ENCODE data around the gene CD300LF. TPM values are rescaled to one million over a fixed set of nuclear protein-coding genes. Genes with fewer than 3 reads are reported as not detected.
A peak's percentile ranks its signal among the peaks of the same experiment; 100 is the strongest.

CD300LF gene
- total RNA-seq, 2 donors from 2014 or later: 2.2 TPM; not detected in 1

DNA sequence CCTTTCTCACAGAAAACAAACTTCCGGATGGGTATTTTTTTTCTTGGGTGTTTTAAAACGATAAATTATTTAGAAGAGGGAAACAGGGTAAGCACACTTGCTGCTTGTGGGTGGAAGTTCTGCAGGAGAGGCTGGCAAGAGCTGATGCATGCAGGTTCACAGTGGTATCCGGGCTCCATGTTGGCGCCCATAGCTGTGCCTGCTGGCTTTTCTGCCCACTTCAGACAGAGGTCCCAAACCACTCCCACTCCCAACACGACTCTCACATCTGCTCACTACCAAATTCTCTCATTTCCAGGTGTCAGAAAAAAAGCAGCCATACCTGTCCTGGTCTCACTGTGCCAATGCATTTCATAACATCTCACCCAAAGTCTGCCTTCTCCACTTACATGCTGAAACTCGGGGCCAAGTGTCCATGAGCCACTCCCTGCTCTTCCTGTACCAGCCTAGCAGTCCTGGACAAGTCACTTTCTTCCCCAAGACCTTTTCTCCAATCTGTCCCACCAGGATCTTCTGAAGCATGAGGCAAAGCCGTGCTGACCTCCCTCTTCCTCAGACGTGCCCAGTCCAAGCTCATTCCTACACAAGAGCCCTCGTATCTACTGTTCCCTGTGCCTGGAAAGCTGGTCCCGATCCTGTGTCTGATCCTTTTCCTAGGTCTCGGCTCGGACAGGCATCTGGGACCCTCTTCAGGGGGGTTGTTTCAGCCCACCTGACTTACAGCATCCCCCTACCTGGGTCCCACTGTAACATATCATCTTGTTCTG lies 1.5 kb downstream of the CD300LF start:
- H3K27me3 Mint-ChIP-seq: peaks cover 12 to 17% of the 10 kb centered on the region in 2 donors
- no peak overlapping the region for H3K27ac Mint-ChIP-seq
- H3K36me3 Mint-ChIP-seq: no peaks in the 10 kb centered on the region
- DNase-seq (ENCODE audit: low spot score) (no peak), ATAC-seq (no peak)
- H3K4me3 Mint-ChIP-seq: peak overlapping the region; percentile 4
- H3K4me1 Mint-ChIP-seq (ENCODE audit: low read depth in 2 of 2): peaks cover 14 to 30% of the 10 kb centered on the region in 2 donors
- H3K9me3 Mint-ChIP-seq: no peaks in the 10 kb centered on the region

DNA sequence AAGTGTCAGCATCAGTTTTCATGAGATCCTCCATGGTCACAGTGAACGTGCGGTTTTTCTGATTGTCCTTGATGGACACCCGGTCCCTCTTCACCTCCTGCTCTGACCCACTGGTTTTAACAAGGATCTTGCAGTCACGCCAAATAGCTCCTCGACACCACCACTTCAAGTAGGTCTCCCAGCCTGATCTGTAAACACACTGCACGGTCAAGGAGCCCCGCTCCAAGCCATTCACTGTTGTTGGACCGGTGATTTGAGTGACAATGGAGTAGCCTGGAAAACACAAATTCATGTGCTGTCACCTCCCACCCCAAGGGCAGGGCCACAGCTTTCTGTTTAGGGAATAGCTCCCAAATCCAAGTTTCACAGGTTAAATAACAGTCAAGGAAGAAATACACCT lies 8.2 kb downstream of the CD300LF start:
- no peaks in the 10 kb centered on the region for H3K36me3 Mint-ChIP-seq
- no peaks in the 10 kb centered on the region for H3K4me1 Mint-ChIP-seq (ENCODE audit: low read depth in 2 of 2)
- H3K27ac Mint-ChIP-seq: no peak overlapping the region
- ATAC-seq: no peak
- H3K4me3 Mint-ChIP-seq: no peak overlapping the region
- H3K27me3 Mint-ChIP-seq: peaks cover 0 to 2% of the 10 kb centered on the region in 2 donors
- no peaks in the 10 kb centered on the region for H3K9me3 Mint-ChIP-seq
- no peak for DNase-seq (ENCODE audit: low spot score)

DNA sequence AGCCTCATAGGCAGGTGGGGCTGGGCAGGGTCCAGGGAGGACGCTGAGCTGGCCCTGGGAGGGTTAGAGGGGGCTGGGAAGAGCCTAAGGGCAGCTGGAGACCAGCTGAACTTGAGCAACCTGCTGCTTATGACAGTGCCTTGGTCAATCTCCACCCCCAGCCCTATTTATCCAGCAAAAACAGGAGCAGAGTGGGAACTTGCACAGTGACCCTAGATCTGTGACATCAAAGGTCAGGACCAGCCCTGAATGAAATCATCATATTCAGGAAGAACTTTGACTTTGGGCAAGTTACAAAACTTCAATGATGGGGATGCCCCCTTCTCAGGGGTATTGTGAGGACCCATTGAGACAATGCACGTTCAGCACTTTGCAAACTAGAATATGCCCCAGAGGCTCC lies 9.4 kb downstream of the CD300LF start:
- ATAC-seq (no peak), DNase-seq (ENCODE audit: low spot score) (no peak)
- no peaks in the 10 kb centered on the region for H3K9me3 Mint-ChIP-seq
- no peaks in the 10 kb centered on the region for H3K4me1 Mint-ChIP-seq (ENCODE audit: low read depth in 2 of 2)
- H3K27me3 Mint-ChIP-seq: peaks cover 0 to 5% of the 10 kb centered on the region in 2 donors
- no peak overlapping the region for H3K4me3 Mint-ChIP-seq
- H3K36me3 Mint-ChIP-seq: no peaks in the 10 kb centered on the region
- H3K27ac Mint-ChIP-seq: no peak overlapping the region

DNA sequence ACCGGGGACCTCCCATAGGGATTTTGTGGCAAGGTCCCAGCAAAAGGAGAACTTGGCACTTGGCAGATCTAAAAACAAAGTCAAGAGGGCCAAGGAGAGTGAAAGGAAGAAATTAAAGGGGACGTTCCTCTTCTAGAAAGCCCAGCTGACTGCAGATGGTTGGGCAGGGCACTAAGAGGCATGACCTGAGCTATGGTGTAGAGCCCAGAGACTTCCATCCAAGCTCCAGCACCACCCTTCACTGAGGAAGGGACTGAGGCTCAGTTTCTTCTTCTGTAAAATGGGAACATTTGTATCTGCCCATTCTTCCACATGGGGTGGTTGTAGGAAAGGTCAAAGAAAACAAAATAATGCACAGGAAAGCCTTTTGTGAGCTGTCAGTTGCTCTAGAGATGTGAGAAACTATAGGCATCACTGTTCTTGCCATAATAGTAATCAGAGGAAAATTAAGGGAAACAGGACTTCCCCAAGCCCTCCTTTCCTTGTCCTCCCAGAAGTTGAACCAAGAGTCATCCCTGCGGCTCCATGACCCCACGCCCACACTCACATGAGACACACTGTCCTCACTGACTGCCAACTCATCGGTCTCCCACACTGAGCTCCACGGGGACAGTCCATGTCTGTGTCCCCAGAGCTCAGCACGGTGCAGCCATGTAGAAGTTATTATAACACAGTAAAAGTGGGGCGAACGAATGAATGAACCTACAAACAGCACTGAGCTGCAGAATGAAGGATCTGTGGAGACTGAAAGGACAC lies 10.4 kb downstream of the CD300LF start:
- peaks cover 0 to 5% of the 10 kb centered on the region in 2 donors for H3K27me3 Mint-ChIP-seq
- H3K4me1 Mint-ChIP-seq (ENCODE audit: low read depth in 2 of 2): no peaks in the 10 kb centered on the region
- DNase-seq (ENCODE audit: low spot score) (no peak), ATAC-seq (no peak)
- no peaks in the 10 kb centered on the region for H3K36me3 Mint-ChIP-seq
- no peak overlapping the region for H3K27ac Mint-ChIP-seq
- no peak overlapping the region for H3K4me3 Mint-ChIP-seq
- H3K9me3 Mint-ChIP-seq: no peaks in the 10 kb centered on the region

DNA sequence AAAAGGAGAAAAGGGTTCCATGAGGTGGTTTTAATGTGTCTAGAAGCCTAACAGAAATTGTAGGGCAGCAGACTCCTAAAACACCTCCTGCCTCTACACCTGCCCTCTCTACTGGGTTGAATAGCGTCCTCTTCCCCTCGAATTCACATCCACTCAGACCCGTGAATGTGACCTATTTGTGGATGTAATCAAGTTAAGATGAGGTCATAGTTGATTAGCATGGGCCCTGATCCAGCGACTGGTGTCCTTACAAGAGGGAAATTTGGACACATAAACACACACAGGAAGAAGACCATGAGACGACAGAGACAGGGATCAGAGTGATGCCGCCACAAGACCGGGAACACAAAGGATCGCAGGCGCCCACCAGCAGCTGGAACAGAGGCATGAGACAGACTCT lies 13.5 kb downstream of the CD300LF start:
- Mint-ChIP-seq H3K36me3 (no peaks in the 10 kb centered on the region), H3K9me3 (no peaks in the 10 kb centered on the region), H3K27ac (no peak overlapping the region), H3K27me3 (peaks cover 0 to 5% of the 10 kb centered on the region in 2 donors), H3K4me1 (ENCODE audit: low read depth in 2 of 2) (no peaks in the 10 kb centered on the region), H3K4me3 (no peak overlapping the region)
- ATAC-seq (no peak), DNase-seq (ENCODE audit: low spot score) (no peak)

DNA sequence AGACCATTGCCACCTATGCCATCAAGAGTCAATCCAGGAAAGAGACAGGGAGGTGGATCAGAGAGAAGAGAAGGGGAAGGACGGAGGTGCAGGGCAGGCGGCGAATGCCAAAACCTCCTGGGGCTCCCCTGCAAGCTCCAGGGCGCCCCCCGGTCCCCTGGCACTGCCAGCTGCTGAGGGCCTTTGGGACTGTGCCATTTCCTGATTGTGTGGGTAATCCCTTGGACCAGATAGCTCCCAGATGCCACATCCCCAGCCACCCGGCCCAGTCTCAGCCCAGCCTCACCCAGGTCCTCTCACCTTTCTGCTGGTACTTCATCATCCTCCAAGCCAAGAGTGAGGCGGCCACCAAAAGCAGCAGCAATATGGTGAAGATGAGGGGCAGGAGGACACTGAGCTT lies 14.7 kb downstream of the CD300LF start:
- Mint-ChIP-seq H3K4me1 (ENCODE audit: low read depth in 2 of 2) (peaks cover 2 to 5% of the 10 kb centered on the region in 2 donors), H3K9me3 (no peaks in the 10 kb centered on the region), H3K36me3 (no peaks in the 10 kb centered on the region), H3K27ac (no peak overlapping the region), H3K27me3 (peaks cover 3 to 5% of the 10 kb centered on the region in 2 donors), H3K4me3 (no peak overlapping the region)
- no peak for DNase-seq (ENCODE audit: low spot score)
- ATAC-seq: peak in 1 of 2 donors; percentile 24

DNA sequence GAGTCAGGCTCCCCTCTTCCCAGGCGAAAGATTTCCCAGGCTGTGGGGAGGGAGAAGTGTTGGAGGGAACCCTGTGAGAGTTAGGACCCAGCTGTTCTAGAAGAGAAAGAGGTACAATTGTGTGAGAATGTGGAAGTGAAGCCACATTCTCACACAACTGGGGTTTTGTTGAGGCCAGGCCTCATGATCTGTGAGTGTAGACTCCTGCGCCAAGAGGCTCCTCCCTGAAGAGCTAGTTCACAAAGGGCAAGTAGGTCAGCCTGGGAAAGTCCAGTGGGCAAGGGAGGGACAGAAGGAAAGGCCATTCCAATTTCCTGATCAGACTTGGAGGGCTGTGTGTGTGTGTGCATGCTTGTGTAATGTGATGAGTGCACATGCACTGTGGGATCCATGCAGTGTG lies 15.2 kb downstream of the CD300LF start:
- Mint-ChIP-seq H3K9me3 (no peaks in the 10 kb centered on the region), H3K27ac (no peak overlapping the region), H3K4me1 (ENCODE audit: low read depth in 2 of 2) (peaks cover 2 to 10% of the 10 kb centered on the region in 2 donors), H3K27me3 (peaks cover 5 to 9% of the 10 kb centered on the region in 2 donors), H3K4me3 (no peak overlapping the region), H3K36me3 (no peaks in the 10 kb centered on the region)
- ATAC-seq (no peak), DNase-seq (ENCODE audit: low spot score) (no peak)

DNA sequence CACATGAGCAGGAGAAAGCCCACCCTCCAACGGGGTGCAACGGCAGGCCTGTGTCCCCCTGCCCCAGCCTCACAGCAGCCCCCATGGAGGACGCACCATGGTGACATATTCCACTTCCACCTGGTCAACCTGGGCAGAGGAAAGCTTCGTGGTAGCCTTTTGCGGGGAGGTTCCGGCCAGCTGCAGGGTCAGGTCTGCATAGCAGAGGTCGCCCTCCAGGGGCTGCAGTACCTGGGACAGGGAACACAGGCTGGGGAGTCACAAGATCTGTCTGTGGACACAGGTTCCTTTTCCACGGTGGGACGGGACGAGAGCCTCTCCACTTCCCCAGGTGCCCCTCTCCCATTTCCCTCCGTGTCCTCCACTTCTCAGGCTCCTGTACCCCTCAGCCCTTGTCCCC lies 17.1 kb downstream of the CD300LF start:
- peaks cover 2 to 17% of the 10 kb centered on the region in 2 donors for H3K4me1 Mint-ChIP-seq (ENCODE audit: low read depth in 2 of 2)
- ATAC-seq (no peak), DNase-seq (ENCODE audit: low spot score) (no peak)
- H3K36me3 Mint-ChIP-seq: no peaks in the 10 kb centered on the region
- H3K27ac Mint-ChIP-seq: no peak overlapping the region
- no peaks in the 10 kb centered on the region for H3K9me3 Mint-ChIP-seq
- no peak overlapping the region for H3K4me3 Mint-ChIP-seq
- peaks cover 9% of the 10 kb centered on the region in 2 donors for H3K27me3 Mint-ChIP-seq

DNA sequence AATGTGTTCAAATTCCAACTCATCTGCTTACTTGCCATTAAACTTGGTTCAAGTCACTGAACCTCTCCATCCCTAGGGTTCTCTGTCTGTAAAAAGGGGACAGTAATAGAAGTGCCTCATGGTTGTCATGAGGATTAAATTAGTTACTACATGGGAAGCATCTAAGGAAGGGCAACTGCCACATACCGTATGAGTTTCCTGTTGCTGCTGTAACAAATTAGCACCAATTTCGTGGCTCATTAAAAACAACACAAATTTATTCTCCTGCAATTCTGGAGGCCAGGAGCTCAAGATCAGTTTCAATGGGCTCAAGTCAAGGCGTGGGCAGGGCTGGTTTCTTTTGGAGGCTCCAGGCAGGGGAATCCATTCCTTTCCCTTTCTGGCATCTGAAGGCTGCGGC lies 18.6 kb downstream of the CD300LF start:
- Mint-ChIP-seq H3K4me1 (ENCODE audit: low read depth in 2 of 2) (peaks cover 8 to 25% of the 10 kb centered on the region in 2 donors), H3K36me3 (no peaks in the 10 kb centered on the region)

DNA sequence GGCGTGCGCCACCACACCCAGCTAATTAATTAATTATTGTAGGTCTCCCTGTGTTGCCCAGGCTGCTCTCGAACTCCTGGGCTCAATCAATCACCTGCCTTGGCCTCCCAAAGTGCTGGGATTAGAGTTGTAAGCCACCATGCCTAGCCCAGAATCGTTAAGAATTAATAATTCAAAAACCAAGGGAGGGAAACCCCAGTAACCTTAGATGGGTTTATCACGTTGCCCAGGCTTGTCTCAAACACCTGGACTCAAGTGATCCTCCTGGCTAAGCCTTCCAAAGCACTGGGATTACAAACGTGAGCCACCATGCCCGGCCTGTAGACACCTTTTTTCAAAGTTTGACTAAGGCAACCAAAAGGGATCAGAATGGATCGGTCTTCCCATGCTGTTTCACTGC lies 21.6 kb downstream of the CD300LF start:
- no peak for ATAC-seq
- Mint-ChIP-seq H3K9me3 (no peaks in the 10 kb centered on the region), H3K4me1 (ENCODE audit: low read depth in 2 of 2) (peaks cover 12 to 32% of the 10 kb centered on the region in 2 donors), H3K27ac (peak overlapping the region in 1 of 2 donors; percentile 39), H3K27me3 (peaks cover 3 to 9% of the 10 kb centered on the region in 2 donors), H3K4me3 (no peak overlapping the region), H3K36me3 (no peaks in the 10 kb centered on the region)
- DNase-seq (ENCODE audit: low spot score): no peak

More for the DNA sequence above, 18.6 kb downstream of the CD300LF start:
- no peaks in the 10 kb centered on the region for H3K9me3 Mint-ChIP-seq
- ATAC-seq: no peak
- peak overlapping the region in 1 of 2 donors; percentile 16 for H3K27ac Mint-ChIP-seq
- H3K4me3 Mint-ChIP-seq: no peak overlapping the region
- peaks cover 7 to 9% of the 10 kb centered on the region in 2 donors for H3K27me3 Mint-ChIP-seq
- no peak for DNase-seq (ENCODE audit: low spot score)

DNA sequence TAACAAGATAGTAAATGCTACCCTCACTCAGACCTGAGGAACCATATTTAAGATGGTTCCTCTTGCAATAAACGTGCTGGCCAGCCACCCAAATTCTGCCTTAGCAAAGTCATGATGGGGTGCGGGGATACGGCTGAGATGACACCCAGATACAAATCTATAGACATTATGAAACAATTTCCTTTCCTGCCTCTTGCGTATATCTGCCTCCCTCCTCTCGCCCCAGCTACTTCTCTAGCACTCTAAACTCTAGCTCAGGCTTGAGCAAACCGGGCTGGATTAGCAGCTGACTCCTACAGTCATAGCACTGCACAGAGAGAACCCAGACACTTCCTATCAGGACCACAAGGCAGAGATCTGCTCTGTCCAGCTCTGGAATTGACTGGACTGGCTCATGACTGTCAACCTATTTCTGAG lies 22.3 kb downstream of the CD300LF start:
- peaks cover 12 to 32% of the 10 kb centered on the region in 2 donors for H3K4me1 Mint-ChIP-seq (ENCODE audit: low read depth in 2 of 2)
- peak; percentile 85 to 91 for ATAC-seq
- H3K9me3 Mint-ChIP-seq: no peaks in the 10 kb centered on the region
- DNase-seq (ENCODE audit: low spot score): no peak
- H3K27ac Mint-ChIP-seq: peak overlapping the region in 1 of 2 donors; percentile 39
- peaks cover 3 to 9% of the 10 kb centered on the region in 2 donors for H3K27me3 Mint-ChIP-seq
- H3K4me3 Mint-ChIP-seq: no peak overlapping the region
- no peaks in the 10 kb centered on the region for H3K36me3 Mint-ChIP-seq

DNA sequence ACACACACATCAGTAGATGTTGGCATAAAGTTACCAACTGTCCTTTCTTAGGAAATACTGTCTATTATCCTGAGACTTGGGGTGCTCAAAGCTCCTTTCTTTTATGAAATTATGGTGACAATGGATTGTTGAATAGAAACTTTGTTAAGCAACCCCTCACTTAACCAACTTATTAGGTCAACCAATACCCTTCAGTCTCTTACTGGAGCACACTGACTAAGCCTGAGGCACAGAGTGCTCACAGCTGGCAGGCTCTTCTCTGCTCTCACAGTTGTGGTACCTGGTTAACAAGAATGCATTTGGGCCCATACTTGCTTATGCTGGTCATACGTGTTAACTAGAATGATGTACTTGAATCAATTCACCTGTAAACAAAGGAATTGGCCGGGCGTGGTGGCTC lies 24.8 kb downstream of the CD300LF start:
- peaks cover 10 to 26% of the 10 kb centered on the region in 2 donors for H3K4me1 Mint-ChIP-seq (ENCODE audit: low read depth in 2 of 2)
- H3K36me3 Mint-ChIP-seq: no peaks in the 10 kb centered on the region

DNA sequence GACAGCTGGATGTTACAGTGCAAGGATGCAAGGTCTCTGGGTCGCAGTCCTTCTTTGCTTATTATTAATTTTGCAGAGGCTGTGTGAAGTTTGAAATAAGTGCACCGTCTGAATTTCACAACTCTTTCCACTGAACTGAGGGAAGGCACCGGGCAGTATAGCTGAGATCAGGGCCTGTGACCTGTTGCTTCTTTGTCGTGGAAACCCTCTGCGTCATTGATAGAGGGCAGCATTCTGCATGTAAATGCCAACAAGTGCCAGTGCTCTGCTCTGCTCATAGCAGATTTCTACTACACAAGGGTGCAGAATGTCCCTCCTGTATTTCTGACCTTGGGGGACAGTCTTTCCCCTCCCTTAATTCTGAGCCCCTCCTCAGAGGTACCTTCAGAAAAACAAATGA lies 26.0 kb downstream of the CD300LF start:
- Mint-ChIP-seq H3K4me3 (no peak overlapping the region), H3K27ac (no peak overlapping the region), H3K4me1 (ENCODE audit: low read depth in 2 of 2) (peaks cover 10 to 18% of the 10 kb centered on the region in 2 donors), H3K36me3 (no peaks in the 10 kb centered on the region), H3K27me3 (peaks cover 4 to 19% of the 10 kb centered on the region in 2 donors), H3K9me3 (no peaks in the 10 kb centered on the region)
- ATAC-seq (no peak), DNase-seq (ENCODE audit: low spot score) (no peak)

More for the DNA sequence above, 24.8 kb downstream of the CD300LF start:
- DNase-seq (ENCODE audit: low spot score): no peak
- Mint-ChIP-seq H3K27ac (no peak overlapping the region), H3K9me3 (no peaks in the 10 kb centered on the region), H3K4me3 (no peak overlapping the region), H3K27me3 (peaks cover 6 to 12% of the 10 kb centered on the region in 2 donors)
- no peak for ATAC-seq
